ENCODE results near the gene ZNF827. TPM values are rescaled to one million over a fixed set of nuclear protein-coding genes. Genes with fewer than 3 reads are reported as not detected.

The ZNF827 gene
- polyA plus RNA-seq, 3 donors, result 26.5 to 38.1 (median 30.5) TPM

GRCh38 chr4:145934434-145935047, 4.1 kb downstream of the ZNF827 start:
- DNase-seq (ENCODE audit: low read depth in 3 of 3, low spot score in 2 of 3), result no peak

DNA sequence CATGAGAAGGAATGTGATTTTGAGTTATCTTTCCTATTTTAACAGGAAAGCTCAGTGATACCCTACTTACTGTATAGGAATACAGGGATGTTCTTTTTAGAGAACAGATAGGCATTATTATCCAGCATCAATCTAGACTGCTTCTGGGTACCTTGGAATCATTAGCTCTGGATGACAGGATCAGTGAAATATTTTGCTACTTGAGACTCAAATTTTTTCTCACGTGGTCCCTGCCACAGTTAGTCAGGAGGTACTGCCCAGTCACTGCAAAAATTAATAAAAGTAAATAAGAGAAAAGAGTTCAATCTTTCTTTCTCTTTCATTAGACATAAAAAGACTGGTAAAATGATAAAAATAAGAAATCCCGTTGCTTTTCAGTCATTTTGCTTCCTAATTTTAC, 5.5 kb downstream of the ZNF827 start:
- no peak for DNase-seq (ENCODE audit: low read depth in 3 of 3, low spot score in 2 of 3)

GRCh38 chr4:145931403-145931802, 7.2 kb downstream of the ZNF827 start:
- no peak for DNase-seq (ENCODE audit: low read depth in 3 of 3, low spot score in 2 of 3)

DNA sequence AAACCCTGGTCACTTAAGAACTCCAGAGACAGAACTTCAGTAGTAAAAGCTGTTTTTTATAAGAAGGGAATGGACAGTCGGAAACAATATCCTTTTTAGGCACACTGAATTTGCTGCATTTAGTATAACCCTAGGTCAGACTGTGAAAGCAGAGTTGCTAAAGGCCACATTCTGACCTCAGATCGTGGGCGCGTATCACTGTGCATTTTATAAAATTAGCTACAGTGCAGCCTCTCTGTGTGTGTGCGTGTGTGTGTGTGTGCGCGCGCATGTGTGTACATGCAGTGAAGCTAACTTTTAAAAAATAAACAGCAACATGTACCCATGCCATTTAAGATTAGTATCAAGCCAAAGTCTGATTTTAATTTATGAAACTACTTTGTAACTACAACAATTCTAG, 8.0 kb downstream of the ZNF827 start:
- DNase-seq (ENCODE audit: low read depth in 3 of 3, low spot score in 2 of 3), result no peak

GRCh38 chr4:145929415-145930178, 9.0 kb downstream of the ZNF827 start:
- no peak for DNase-seq (ENCODE audit: low read depth in 3 of 3, low spot score in 2 of 3)

- no peak for DNase-seq (ENCODE audit: low read depth in 3 of 3, low spot score in 2 of 3)
Measured at GRCh38 chr4:145928748-145929147, 9.9 kb downstream of the ZNF827 start.

- no peak for DNase-seq (ENCODE audit: low read depth in 3 of 3, low spot score in 2 of 3)
Measured at GRCh38 chr4:145927030-145927429, 11.6 kb downstream of the ZNF827 start.

GRCh38 chr4:145921231-145921630, 17.4 kb downstream of the ZNF827 start:
- no peak for DNase-seq (ENCODE audit: low read depth in 3 of 3, low spot score in 2 of 3)

DNA sequence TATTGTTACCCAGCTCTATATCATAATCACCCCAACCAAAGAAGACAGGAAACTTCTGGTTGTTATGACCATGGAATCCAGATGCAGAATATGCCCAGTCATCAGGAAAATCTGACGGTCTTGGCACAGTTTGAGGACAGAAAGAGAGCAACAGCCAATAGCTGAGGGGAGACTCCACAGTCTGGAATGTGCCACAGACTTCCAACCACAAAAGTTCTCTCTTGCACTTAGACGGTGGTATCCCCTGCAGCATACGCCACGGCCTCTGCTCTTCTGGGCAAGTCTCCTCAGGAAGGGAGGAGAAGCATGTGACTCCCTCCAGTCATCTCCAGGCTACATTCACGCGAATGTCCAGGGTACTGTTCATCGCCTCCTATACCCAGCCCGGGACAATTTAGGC, 18.4 kb downstream of the ZNF827 start:
- DNase-seq (ENCODE audit: low read depth in 3 of 3, low spot score in 2 of 3), result no peak

GRCh38 chr4:145912376-145912775, 26.2 kb downstream of the ZNF827 start:
- DNase-seq (ENCODE audit: low read depth in 3 of 3, low spot score in 2 of 3), result no peak

DNA sequence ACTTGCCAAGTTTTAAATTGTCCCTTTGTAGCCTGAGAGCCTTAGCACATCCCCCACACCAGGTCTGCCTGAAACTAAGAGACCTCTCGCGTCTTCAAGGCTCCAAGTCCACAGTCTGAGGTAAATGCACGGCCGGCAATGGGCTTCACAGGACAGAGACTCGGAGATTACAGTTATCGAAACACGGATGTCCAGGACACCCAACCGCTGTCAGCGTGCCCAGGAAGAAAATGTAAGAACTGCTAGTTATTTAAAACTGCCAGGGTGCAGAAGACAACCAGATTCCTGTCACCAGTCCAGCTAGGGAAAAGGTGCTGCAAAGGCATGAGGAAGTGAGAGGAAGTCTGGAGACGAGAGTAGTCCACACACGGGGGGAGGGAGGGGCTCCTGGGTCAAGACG, 28.9 kb downstream of the ZNF827 start:
- no peak for DNase-seq (ENCODE audit: low read depth in 3 of 3, low spot score in 2 of 3)

DNA sequence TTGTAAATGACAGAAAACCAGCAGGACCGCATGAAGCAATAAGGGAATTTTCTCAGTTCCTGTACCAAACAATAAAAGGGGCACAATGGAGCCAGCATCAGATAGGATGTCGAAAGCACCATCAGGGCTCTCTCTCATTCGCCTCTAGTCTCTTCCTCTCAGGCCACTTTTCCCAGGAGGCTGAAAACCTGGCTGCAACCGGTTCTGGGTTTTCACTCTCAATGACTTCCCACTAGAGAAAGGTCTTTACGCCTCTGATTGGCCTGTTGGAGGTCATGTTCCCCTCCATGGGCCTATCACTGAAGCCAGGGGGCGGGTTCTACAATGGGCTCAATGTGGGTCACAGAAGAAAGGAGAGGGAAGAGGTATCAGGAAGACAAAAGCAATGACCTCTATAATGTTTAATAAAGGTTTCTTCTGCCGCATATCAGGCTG, 29.3 kb downstream of the ZNF827 start:
- DNase-seq (ENCODE audit: low read depth in 3 of 3, low spot score in 2 of 3), result no peak

DNA sequence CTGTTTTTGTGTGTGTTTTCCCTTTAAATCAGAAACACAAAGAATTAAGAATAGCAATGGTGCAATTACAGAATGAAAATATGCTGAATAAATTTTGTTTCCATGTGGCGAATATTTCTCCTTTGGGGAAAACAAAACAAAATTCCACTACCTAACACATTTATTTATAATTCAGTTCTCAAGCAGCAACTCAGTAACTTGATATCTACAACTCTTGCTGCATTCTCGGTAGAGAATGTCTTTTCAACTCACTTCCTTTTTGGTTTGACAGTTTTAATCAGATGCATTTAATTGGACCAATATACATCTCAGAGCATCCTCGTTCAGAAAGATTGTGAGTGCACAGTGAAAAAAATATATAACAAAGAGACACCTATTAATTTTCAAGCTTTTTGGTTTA, 30.8 kb downstream of the ZNF827 start:
- no peak for DNase-seq (ENCODE audit: low read depth in 3 of 3, low spot score in 2 of 3)

DNA sequence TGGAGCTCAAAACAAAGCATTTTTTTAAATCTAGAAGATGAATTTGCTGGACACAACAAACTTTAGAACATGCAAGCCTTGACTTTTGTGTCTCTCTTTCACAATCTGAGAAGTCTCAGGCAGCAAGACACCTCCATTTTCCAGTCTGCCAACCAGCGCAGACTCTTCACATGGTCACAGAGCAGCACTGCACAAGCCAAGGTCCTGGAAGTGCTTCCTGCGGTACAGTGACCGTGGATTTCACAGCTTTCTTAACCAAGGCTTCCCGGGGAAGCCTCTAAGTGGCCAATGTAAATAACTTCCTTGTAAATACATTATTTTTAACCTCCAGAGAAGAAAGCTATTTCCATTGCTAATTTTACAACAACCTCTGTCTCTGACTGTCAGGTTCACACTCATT, 31.2 kb downstream of the ZNF827 start:
- DNase-seq (ENCODE audit: low read depth in 3 of 3, low spot score in 2 of 3), result no peak

- no peak for DNase-seq (ENCODE audit: low read depth in 3 of 3, low spot score in 2 of 3)
Measured at GRCh38 chr4:145904413-145905177, 34.0 kb downstream of the ZNF827 start.

DNA sequence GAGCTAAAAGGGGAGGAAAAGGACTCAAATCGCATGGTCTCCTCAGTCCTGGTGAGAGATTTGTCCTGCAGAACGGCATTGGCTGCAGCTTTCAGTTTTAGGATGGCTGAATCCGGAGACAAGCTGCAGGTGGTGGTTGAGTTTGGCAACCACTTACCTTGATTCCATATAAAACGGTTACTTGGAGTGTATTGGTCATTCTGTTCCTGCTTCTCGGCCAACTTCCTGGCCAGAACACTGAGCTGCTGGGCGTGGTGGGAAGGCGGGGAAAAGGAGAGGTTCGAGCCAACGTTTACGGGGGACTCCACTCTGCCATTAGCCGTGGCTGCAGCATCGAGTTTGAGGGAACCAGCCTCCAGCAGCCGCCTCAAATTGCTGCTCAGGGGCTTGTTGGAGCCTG, 36.1 kb downstream of the ZNF827 start:
- DNase-seq (ENCODE audit: low read depth in 3 of 3, low spot score in 2 of 3), result no peak

GRCh38 chr4:145899886-145900460, 38.6 kb downstream of the ZNF827 start:
- no peak for DNase-seq (ENCODE audit: low read depth in 3 of 3, low spot score in 2 of 3)

- DNase-seq (ENCODE audit: low read depth in 3 of 3, low spot score in 2 of 3), result no peak
Measured at GRCh38 chr4:145898926-145899531, 39.6 kb downstream of the ZNF827 start.

- no peak for DNase-seq (ENCODE audit: low read depth in 3 of 3, low spot score in 2 of 3)
Measured at GRCh38 chr4:145898466-145898865, 40.2 kb downstream of the ZNF827 start.

DNA sequence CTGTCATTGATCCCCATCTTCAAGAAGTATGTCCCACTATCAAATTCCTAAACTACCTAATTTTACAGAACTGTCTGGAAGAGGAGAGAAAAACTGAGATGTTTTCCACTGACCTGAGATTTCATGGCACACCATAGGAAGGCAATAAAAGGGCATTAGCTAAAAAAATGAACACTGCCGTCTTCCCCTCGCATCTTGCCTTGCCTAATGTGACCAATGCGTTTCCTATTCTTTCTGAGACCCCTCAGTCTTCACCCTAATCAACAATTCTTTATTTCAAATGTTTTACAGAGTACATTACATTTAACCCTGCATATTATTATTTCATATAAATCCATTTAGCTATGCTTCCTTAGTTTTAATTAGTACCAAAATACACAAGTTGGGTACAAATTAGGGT, 43.6 kb downstream of the ZNF827 start:
- DNase-seq (ENCODE audit: low read depth in 3 of 3, low spot score in 2 of 3), result no peak

GRCh38 chr4:145891958-145892357, 46.7 kb downstream of the ZNF827 start:
- DNase-seq (ENCODE audit: low read depth in 3 of 3, low spot score in 2 of 3), result no peak
